Endothelial cell of umbilical vein (primary cell): Measurements from ENCODE around the gene KIF21B. TPM values are rescaled to one million over a fixed set of nuclear protein-coding genes. Genes with fewer than 3 reads are reported as not detected.

Source experiments
- BruUV-seq: library from RNA; stranded (reverse); fragments of 400-500 nt; replicated peaks from 2 replicates; lab custom pipeline; 2021; lab: Mats Ljungman, UMichigan
- CTCF ChIA-PET: fragments of 300-600, 350-600 bp; sonication (Branson Sonifier 250); formaldehyde crosslinking; loops from one replicate; lab custom pipeline; 2021; ENCODE audit warnings: antibody characterized with exemption, inconsistent platforms; lab: Charles Lee
- POLR2A ChIA-PET: fragments of 300-600, 350-600 bp; sonication (Branson Sonifier 250); formaldehyde crosslinking; loops from one replicate; lab custom pipeline; 2021; ENCODE audit warnings: antibody characterized with exemption, inconsistent platforms; lab: Charles Lee
- DNase-seq: peaks from one replicate; pipeline ENCODE4 v3.0.0-alpha.2; 2011; ENCODE audit warnings: low read depth, low spot score
- FAIRE-seq: peaks from 2 replicates; lab custom pipeline; 2011; peaks lifted over from hg19 to GRCh38; lab: Jason Lieb, UNC
- H2AFZ ChIP-seq: 2 replicates; pipeline ENCODE4 v1.6.0; 2012; ENCODE audit warnings: low read depth, low read length, control low read depth, inconsistent platforms
- H3K27ac ChIP-seq: 2 replicates; pipeline ENCODE4 v1.5.1; 2011; ENCODE audit warnings: low read depth, mild to moderate bottlenecking, control low read depth, low read length, moderate library complexity; ENCODE audit not compliant: insufficient read depth
- H3K27me3 ChIP-seq, 2 experiments: 2 replicates each; pipeline versions ENCODE4 v1.6.0 to v1.6.1; 2011; ENCODE audit warnings: low read length in 2 of 2, mixed read lengths in 1 of 2; ENCODE audit not compliant: control insufficient read depth in 2 of 2, insufficient read depth in 2 of 2
- H3K36me3 ChIP-seq, 2 experiments: 2 replicates in 1 of 2; 3 replicates in 1 of 2; pipeline ENCODE4 v1.5.1; 2011; ENCODE audit warnings: low read length in 2 of 2, mild to moderate bottlenecking in 1 of 2, moderate library complexity in 1 of 2; ENCODE audit not compliant: control insufficient read depth in 2 of 2, insufficient read depth in 2 of 2; ENCODE audit errors: extremely low read depth in 1 of 2
- H3K4me1 ChIP-seq: 3 replicates; pipeline ENCODE4 v1.5.1; 2011; ENCODE audit warnings: mild to moderate bottlenecking, low read length; ENCODE audit not compliant: control insufficient read depth, insufficient read depth; ENCODE audit errors: extremely low read depth
- H3K4me2 ChIP-seq: 2 replicates; pipeline ENCODE4 v1.6.1; 2011; ENCODE audit warnings: low read length, control low read depth, mixed read lengths; ENCODE audit not compliant: insufficient read depth
- H3K4me3 ChIP-seq, 3 experiments: fragments of 200-600 bp in 1 of 3; sonication (generic), shearing (Covaris generic) in 1 of 3; replicated peaks in 1 of 3; 2 replicates each; pipeline ENCODE4 v1.5.1; 2011 to 2016; ENCODE audit warnings: control low read depth in 3 of 3, low read length in 3 of 3, mild to moderate bottlenecking in 2 of 3, inconsistent platforms in 1 of 3, low read depth in 1 of 3, moderate library complexity in 1 of 3; ENCODE audit not compliant: insufficient read depth in 1 of 3
- H3K79me2 ChIP-seq: 2 replicates; pipeline ENCODE4 v1.6.0; 2012; ENCODE audit warnings: low read length, inconsistent platforms; ENCODE audit not compliant: control insufficient read depth, insufficient read depth
- H3K9ac ChIP-seq: replicated peaks from 2 replicates; pipeline ENCODE3; 2011; ENCODE audit warnings: low read length, control low read depth; ENCODE audit not compliant: insufficient read depth; ENCODE audit errors: extremely low read depth
- H3K9me1 ChIP-seq: replicated peaks from 3 replicates; pipeline ENCODE4 v1.6.0; 2011; ENCODE audit warnings: mild to moderate bottlenecking, low read length; ENCODE audit not compliant: control insufficient read depth, insufficient read depth; ENCODE audit errors: extremely low read depth
- H3K9me3 ChIP-seq: replicated peaks from 2 replicates; pipeline ENCODE4 v1.5.1; 2012; ENCODE audit warnings: low read length, inconsistent platforms; ENCODE audit not compliant: control insufficient read depth, insufficient read depth
- H4K20me1 ChIP-seq: replicated peaks from 2 replicates; pipeline ENCODE3; 2011; ENCODE audit warnings: mild to moderate bottlenecking, low read length; ENCODE audit not compliant: control insufficient read depth, insufficient read depth; ENCODE audit errors: extremely low read depth
- FOS ChIP-seq: IDR thresholded peaks from 2 replicates; pipeline ENCODE4 v1.6.1; 2011; ENCODE audit warnings: mild to moderate bottlenecking, low read length, moderate library complexity, borderline replicate concordance; ENCODE audit not compliant: insufficient read depth
- JUN ChIP-seq: IDR thresholded peaks from 2 replicates; pipeline ENCODE4 v1.6.1; 2011; ENCODE audit warnings: borderline replicate concordance, low read depth; ENCODE audit not compliant: insufficient read length, insufficient read depth
- MAX ChIP-seq: IDR thresholded peaks from 2 replicates; pipeline ENCODE4 v1.6.1; 2011; ENCODE audit not compliant: insufficient read depth, insufficient read length
- POLR2AphosphoS5 ChIP-seq: IDR thresholded peaks from 2 replicates; pipeline ENCODE4 v1.6.1; 2012; ENCODE audit warnings: low read depth, mild to moderate bottlenecking, control low read depth, low read length, moderate library complexity; ENCODE audit not compliant: insufficient read depth
- dilution Hi-C: fragments of 300-500 bp; cut with MboI; formaldehyde crosslinking; loops from one replicate; pipeline ENCODE4 v1.15.0; 2019; ENCODE audit warnings: low sequenced_read_pairs; ENCODE audit not compliant: extremely low pct_ligation_motif_present
- intact Hi-C: fragments of 100-400 bp; cut with micrococcal nuclease; formaldehyde crosslinking; loops from one replicate; pipeline ENCODE4 v1.10.0; 2022
- polyA plus RNA-seq, 4 experiments: library from polyadenylated mRNA; depleted of rRNA in 3 of 4; stranded (reverse) in 3 of 4; unstranded in 1 of 4; fragments of >200 nt; gene quantifications; 2 replicates each; pipeline versions ENCODE4 v1.2.1 to v1.2.3, GENCODE V29; 2011 to 2012; ENCODE audit warnings: missing spikeins in 1 of 4
- total RNA-seq: library from RNA; stranded (reverse); gene quantifications from 2 replicates; pipeline ENCODE4 v1.2.3, GENCODE V29; 2021
- TF ChIP-seq, protein P1 (sequence below), 2 donors: IDR thresholded peaks; 1 replicate in 1 of 2; 2 replicates in 1 of 2; pipeline ENCODE4 v1.5.1; 2011; ENCODE audit warnings: low read length in 2 of 2, mild to moderate bottlenecking in 2 of 2, moderate library complexity in 2 of 2, control low read depth in 1 of 2, inconsistent platforms in 1 of 2, low read depth in 1 of 2; ENCODE audit not compliant: insufficient read depth in 1 of 2; ENCODE audit errors: extremely low read depth in 1 of 2

Gene KIF21B
- total and polyA plus RNA-seq, 2 donors (not counting 3 experiments of a cell fraction or from before 2014, with no cell fraction given): 1.9 to 4.4 TPM

GRCh38 chr1:200979574-200980451, 43.7 kb downstream of the KIF21B start:
- Histone ChIP-seq H3K27me3 (no peaks in the 10 kb centered on the region), H3K9me1 (no peaks in the 10 kb centered on the region), H3K79me2 (no peaks in the 10 kb centered on the region), H3K4me1 (no peaks in the 10 kb centered on the region), H2AFZ (no peak overlapping the region), H3K27ac (no peak overlapping the region), H3K4me2 (no peak overlapping the region), H3K4me3 (no peak overlapping the region), H4K20me1 (no peaks in the 10 kb centered on the region), H3K9me3 (no peaks in the 10 kb centered on the region), H3K36me3 (no peaks in the 10 kb centered on the region), H3K9ac (no peak overlapping the region)
- BruUV-seq: no TSS peak
- dilution Hi-C loops (no loop called here), intact Hi-C loops (loop anchor here (1.0 kb wide), 1 partner anchor 63 kb away; no protein-coding TSS in a partner anchor)
- FAIRE-seq (peak; percentile 59), DNase-seq (peak; percentile 4)
- no peak for TF ChIP-seq MAX
- TF ChIP-seq POLR2AphosphoS5: no peak
- TF ChIP-seq FOS: no peak
- TF ChIP-seq JUN: no peak
- TF ChIP-seq, protein P1, sequence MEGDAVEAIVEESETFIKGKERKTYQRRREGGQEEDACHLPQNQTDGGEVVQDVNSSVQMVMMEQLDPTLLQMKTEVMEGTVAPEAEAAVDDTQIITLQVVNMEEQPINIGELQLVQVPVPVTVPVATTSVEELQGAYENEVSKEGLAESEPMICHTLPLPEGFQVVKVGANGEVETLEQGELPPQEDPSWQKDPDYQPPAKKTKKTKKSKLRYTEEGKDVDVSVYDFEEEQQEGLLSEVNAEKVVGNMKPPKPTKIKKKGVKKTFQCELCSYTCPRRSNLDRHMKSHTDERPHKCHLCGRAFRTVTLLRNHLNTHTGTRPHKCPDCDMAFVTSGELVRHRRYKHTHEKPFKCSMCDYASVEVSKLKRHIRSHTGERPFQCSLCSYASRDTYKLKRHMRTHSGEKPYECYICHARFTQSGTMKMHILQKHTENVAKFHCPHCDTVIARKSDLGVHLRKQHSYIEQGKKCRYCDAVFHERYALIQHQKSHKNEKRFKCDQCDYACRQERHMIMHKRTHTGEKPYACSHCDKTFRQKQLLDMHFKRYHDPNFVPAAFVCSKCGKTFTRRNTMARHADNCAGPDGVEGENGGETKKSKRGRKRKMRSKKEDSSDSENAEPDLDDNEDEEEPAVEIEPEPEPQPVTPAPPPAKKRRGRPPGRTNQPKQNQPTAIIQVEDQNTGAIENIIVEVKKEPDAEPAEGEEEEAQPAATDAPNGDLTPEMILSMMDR (IDR thresholded peaks at IDR 0.05; ENCODE audit: extremely low read depth in 1 of 2, insufficient read depth in 1 of 2, low read depth in 1 of 2, low read length in 2 of 2): peak; percentile 50 to 69
- ChIA-PET CTCF (interaction anchor here (0.5 to 11.4 kb wide), 17 partner anchors 8 to 139 kb away, joined by 3 to 586 read pairs (median 5); no protein-coding TSS in a partner anchor), POLR2A (interaction anchor here (0.6 kb wide), 1 partner anchor 192 kb away, joined by 6 read pairs; no protein-coding TSS in a partner anchor)
